Measurements from ENCODE around the gene BTBD17.
"Not testable (repeated sequence)": the region's sequence is repeated elsewhere in the genome, so short reads cannot be mapped to it uniquely, and the experiment has no call there.

BTBD17 gene, protein sequence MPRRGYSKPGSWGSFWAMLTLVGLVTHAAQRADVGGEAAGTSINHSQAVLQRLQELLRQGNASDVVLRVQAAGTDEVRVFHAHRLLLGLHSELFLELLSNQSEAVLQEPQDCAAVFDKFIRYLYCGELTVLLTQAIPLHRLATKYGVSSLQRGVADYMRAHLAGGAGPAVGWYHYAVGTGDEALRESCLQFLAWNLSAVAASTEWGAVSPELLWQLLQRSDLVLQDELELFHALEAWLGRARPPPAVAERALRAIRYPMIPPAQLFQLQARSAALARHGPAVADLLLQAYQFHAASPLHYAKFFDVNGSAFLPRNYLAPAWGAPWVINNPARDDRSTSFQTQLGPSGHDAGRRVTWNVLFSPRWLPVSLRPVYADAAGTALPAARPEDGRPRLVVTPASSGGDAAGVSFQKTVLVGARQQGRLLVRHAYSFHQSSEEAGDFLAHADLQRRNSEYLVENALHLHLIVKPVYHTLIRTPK

DNA sequence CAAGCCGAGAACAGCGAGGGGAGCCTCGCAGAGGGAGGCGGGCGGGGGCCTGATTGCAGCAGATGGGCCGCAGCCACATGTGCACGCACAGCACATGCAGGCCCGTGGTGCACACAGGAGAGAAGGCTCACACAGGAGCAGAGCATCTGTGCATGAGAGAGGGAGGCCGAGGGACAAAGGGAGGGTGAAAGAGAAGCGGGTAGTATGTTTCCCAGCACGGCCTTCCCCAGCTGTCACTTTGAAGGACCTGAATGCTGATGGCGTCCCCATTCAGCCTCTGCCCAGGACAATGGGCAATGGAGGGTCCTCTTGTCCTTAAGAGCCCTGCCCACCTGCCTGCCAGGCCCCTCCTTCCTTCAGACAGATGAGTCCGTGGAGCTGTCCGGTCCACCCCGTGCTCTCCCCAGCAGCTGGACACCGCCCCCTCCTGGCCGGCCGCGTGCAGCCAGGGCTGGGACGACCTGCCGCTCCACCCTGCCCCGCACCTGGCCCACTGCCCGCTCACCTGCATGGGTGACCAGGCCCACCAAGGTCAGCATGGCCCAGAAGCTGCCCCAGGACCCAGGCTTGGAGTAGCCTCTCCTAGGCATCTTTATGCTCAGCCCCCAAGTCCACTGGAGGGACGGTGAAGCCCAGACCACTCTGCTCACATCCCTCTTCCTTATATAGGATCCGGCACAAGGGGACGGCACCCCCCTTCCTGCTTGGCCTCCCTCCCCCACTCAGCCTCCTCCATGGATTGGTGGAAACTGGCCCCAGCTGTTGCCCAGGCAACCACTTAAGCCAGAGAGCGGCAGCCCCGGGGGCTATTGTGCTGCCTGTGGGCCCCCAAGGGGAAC, at the start of gene BTBD17:
BTBD17 (minus strand) TSS at position 639 of the 839 bp plus-strand sequence; CDS start at position 590, 49 bp downstream.
- DNase-seq: peak; percentile 37

DNA sequence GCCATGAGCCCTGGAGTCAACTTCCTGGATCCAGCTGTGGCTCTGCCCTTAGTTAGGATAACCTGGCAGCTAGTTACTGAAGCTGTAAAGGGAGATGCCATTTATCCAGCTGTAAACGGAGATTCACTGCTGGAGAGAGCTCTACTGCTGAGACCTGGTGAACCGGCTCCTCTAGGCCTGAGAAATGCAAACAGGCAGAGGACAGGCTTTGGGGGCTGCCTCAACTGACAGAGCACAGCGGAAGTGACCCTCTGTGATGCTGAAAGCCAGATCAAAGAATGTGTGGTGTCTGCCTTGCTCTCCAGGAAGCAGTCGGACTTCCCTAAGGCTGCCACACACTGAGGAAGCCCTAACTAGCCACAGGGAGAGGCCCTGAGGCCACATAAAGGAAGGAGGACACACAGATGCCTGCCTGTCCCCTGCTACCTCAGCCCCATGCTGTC, 48.4 kb upstream of the BTBD17 start:
- DNase-seq: no peak

DNA sequence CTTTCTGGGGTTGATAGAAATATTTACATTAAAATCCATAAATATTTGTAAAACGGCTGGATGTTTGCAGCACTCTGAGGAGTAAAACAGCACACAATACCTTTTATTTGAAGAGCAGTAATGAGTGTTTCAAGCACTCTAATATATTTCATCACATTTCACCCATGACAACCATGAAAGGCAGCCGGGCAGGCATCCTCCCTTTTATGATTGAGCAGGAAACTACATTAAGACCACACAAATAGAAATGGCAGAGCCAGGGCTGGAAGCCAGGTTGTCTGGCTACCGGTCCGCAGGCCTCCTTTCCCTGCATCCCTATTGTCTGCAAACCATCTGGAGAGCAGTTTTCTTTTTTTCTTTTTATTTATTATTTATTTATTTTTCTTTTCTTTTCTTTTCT, 47.1 kb upstream of the BTBD17 start:
- no peak for DNase-seq

DNA sequence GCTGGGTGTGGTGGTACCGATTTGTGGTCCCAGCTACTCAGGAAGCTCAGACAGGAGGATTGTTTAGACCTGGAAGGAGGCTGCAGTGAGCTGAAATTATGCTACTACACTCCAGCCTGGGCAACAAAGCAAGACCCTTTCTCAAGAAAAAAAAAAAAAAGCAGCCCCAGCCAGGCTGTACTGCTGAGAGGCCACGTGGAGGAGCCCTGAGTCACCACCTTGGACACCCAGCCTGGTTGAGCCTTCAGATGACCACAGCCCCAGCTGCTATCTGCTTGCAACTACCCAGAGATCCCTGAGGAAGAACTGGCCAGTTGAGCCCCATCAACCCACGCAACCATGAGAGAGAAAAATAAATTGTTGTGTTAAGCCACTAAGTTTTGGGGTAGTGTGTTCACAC, 46.6 kb upstream of the BTBD17 start:
- DNase-seq: peak; percentile 65

DNA sequence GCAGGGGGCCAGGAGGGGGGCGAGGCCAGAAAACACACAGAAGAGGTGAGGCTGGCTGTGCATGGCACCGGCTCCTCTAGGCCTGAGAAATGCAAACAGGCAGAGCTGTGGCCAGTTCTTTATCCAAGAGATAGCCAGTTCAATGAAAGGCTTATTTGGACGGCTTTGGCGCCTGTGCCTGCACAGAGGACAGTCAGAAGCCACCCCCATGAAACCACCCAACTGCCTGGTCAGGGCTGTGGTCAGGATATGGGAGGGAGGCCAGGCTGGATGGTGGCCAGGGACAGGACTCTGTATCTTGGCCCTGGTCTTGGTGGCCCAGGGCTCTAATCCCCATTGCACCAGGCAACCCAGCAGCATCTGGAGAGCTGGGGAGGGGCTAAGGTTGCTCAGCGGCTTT, 45.7 kb upstream of the BTBD17 start:
- DNase-seq: peak; percentile 14

DNA sequence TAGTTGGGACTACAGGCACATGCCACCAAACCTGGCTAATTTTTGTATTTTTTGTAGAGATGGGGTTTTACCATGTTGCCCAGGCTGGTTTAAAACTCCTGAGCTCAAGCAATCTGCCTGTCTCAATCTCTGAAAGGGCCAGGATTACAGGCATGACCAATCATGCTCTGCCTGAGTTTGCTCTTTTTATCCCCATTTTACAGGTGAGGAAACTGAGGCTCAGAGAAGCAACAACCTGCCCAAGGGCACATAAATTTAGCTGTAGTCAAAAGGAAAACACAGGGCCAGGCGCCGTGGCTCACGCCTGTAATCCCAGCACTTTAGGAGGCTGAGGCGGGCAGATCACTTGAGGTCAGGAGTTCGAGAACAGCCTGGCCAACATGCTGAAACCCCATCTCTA, 43.6 kb upstream of the BTBD17 start:
- not testable (repeated sequence) for DNase-seq

DNA sequence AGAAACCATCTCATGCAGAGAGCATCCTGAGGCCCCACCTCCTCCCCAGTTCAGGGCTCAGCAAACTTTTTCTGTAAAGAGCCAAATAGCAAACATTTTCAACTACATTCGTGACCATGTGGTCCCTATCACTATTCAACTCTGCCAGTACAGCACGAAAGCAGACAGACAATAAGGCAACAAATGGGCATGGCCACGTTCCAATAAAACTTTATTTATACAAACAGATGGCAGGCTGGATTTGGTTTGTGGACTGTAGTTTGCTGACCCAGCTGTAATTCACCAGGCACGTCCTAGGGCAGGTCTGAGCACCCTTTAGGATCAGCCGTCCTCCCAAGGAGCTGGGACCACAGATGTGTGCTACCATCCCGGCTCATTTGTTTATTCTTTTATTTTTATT, 43.1 kb upstream of the BTBD17 start:
- DNase-seq: no peak

DNA sequence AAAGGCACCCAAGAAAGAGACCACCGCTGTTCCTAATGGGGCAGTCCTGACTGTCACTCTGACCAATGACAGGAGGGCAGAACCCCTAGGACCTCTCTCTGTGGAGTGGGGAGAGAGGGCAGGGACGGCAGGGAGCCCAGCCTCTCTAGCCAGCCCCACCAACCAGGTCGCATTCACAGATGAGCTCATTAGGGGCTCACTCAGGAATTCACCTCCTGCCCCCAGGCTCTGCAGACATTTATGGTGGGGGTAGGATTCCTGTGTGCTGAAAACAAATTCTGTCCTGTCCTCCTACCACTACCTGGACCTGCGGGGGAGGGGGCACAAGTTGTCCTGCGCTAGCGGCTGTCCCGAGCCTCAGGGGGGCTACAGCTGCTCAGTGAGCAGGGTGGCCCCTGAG, 42.5 kb upstream of the BTBD17 start:
- no peak for DNase-seq

DNA sequence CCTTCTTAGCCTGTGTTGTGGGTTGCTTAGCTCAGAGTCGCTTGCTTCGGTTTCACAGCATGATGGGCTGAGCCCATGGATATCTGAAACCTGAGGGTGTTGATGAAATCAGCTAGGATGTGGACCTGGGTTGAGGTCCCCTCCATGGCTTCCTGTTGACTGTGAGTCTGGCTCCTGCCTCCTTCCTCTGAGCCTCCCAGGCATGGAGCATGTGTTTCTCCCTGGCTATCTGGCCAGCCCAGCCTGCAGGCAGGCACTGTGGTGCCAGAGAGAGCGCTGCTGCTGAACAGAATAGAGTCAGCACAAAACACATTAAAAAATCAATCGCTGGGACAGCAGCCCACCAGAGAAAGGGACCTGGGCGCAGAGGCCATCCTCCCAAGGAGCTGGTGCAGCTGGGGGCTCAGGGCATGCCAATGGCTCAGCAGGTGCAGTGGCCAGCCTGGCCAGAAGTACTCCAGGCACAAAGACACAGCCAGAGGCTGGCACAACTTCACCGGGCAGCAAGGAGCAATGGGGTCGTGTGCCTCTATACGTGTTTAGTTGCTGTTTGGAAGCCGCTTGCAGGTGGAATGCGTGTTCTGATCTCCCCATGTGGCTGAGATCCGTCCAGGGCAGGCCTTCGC, 42.0 kb upstream of the BTBD17 start:
- DNase-seq: no peak

DNA sequence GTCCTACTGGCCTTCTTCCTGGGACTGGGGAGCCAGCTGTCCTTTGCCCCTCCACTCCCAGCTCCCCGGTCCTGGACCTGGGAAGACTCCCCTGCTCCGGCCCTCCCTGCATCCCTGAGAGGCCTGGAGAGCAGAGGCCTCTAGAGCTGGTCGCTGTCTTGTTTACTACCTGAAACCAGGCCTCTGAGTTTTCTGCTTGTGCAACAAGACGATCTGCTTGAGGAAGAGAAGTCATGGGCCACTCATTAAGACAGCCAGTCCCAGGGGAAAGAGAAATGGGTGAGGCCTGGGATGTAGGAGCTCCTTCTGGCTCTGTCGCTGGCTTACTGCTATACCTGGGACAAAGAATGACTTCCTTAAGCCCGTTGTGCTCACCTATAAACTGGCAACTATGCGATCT, 40.4 kb upstream of the BTBD17 start:
- DNase-seq: no peak

DNA sequence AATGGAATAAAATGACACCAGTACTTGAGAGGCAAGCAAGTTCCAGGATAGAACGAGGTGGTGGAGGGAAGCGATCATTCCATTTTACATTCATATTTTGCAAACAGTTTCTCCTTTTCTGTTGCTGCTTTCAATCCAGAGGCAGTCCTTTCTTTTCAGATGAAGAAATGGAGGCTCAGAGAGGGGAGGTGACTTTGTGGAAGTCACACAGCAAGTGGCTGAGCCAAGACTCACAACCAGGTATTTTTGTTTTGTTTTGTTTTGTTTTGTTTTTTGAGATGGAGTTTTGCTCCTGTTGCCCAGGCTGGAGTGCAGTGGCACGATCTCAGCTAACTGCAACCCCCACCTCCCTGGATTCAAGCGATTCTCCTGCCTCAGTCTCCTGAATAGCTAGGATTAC, 34.9 kb upstream of the BTBD17 start:
- no peak for DNase-seq

DNA sequence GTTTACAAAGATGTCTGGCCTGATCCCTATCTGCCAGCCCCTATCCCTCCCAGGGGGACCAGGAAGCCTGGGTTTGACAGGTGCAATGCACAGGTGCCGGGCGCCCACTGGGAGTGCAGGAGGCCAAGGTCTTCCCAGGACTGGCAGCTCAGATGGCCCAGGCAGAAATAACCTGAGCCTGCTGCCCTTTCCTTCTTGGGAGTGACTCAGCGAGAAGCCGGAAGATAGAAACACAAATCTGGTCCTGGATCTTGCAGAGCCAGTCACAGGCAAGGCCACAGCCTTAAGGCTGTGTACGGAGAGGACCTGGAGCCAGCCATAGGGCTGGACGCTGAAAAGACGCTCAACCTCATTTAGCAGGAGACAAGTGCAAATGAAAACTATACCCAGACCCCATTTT, 33.3 kb upstream of the BTBD17 start:
- DNase-seq: no peak

DNA sequence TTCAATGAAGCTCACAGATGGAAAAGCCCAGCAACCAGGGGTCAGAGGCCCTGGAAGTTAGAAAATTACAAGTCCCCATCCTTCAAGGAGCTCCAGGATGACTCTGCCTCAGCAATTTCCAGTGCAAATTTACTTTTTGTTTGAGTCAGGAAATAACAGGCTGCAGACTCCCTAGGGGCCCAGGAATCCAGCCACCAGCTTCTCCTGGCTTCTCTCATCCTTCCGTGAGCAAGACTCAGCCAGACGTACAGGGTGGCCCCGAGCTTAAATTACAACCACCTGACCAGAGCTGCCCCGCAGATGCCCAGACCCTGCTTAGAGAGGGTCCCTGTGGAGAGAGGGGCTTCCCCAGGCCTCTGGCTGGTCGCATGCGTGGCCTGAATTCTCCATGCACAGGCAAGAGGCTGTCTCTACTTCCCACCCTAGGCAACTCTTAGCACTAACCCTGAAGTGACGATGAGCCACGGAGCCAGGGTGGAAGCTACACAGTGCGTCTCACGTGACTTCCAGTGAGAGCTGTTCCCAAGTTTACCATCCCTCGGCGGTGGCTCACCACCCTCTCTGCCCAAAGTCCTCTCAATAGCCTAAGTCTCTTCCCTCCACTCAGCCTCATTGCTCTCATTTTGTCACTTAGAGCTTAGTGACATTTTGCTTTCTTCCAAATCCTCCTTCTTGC, 32.7 kb upstream of the BTBD17 start:
- no peak for DNase-seq

DNA sequence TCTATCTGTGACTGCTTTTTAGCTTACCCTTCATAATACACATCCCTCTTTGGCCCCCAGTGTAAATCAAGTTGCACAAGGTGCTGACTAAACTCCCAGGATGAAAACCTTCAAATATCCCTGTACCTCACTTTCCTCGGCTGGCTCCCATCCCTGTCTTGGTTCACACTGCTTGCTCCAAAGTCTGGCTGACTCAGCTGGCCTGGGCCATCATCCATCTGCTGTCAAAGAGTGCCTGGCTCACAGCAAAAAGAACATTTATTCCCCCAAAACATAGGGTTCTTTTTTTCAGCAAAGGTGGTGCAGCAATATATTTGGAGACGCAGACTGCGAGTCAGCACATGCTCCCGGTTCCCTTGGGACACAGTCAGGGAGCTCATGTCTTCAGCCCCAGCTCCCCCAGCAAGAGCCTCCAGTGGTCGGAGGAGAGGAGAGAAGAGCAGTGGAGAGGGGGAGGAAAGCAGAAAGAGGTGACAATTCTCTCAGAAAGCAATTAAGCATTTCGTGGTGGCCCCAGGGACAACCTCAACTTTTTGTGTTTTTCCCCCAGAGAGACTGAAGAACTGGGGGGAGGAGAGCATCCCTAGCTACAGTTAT, 31.8 kb upstream of the BTBD17 start:
- DNase-seq: no peak

DNA sequence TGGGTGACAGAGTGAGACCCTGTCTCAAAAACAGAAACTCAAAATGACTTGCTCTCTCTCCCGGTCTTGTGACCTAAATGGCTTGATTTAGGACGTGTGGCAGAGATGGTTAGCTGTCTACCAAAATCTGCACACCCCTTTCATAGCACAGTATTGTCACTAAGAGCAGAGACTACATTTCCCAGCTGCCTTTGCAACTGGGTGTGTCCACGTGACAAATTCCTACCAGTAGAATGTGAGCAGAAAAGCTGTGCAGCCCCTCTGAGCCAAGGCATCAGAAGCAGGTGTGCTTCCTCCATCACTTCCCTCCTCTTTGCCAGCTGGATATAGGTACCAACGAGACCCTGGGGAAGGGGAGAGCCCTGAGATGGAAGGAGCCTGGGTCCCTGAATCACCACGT, 31.2 kb upstream of the BTBD17 start:
- DNase-seq: no peak

DNA sequence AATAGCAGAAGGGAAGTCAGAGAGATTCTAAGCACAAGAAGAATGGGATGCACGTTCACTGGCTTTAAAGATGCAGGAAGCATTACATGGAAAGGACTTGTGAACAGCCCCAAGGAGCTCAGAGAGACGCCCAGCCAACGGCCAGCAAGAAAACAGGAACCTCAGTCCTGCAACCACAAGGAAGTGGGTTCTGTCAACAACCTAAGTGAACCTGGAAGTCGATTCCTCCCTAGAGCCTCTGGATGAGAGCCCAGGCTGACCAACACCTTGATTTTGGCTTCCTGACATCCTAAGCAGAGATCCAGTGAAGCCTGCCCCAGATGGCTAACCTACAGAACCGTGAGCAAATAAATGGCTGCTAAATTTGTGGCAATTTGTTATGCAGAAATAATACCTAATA, 30.1 kb upstream of the BTBD17 start:
- DNase-seq: no peak

DNA sequence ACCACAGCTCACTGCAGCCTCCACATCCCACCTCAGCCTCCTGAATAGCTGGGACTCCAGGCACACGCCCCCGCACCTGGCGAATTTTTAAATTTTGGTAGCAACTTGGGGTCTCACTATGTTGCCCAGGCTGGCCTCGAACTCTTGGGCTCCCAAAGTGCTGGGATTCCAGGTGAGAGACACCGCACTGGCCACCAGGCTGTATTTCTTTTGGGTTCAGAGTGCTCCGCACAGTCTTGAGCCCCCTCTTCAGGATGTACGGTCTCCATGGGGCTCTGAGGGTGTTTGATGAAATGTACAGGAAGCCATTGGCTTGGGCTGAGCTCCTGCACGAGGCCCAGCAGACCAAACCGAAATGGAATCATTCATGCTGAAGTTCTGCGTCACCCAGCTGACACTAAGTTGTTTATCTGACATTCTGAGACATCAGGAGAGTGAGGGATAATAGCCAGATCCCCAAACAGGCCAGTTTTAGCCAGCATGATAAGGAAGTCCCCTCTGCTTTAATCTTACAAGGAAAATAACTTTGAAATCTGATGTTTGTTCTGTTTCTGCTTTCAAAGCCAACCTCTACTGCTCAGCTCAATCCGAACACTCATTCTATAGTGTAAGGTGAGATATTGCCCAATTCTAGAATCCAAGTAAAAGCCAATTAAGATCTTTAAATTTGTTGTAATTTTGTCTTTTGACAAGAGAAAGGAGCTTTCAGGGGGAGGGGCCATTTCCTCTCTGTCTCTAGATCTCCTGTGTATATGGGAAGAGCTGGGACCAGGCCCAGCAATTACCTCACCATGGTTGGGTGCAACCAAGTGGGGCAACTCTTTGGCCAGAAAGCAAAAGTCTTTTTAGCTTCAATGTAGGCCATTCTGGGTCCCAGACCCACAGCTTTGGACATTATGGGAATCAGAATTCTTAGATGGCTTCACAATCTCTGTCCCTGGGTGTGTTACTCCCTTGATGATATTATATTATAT, 29.3 kb upstream of the BTBD17 start:
- no peak for DNase-seq

DNA sequence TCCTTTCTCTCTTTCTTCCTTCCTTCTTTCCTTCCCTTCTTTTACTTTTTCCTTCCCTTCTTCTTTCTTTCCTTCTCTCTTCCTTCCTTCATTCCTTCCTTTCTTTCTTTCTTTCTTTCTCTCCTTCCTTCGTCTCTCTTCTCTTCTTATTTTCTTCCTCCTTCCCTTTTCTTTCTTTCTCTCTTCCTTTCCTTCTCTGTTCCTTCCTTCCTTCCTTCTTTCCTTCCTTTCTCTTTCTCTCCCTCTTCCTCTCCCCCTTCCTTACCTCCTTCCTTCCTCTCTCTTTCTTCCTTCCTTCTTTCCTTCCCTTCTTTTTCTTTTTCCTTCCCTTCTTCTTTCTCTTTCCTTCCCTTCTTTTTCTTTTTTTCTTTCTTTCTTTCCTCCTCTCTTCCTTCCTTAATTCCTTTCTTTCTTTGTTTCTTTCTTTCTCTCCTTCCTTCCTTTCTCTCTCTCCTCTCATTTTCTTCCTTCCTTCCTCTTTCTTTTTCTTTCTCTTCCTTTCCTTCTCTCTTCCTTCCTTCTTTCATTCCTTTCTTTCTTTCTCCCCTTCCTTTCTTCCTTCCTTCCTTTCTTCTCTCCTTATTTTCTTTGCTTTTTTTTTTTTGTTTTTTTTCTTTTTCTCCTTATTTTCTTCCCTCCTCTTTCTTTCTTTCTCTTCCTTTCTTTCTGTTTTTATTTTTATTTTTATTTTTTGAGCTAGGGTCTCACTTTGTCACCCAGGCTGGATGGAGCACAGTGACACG, 28.4 kb upstream of the BTBD17 start:
- DNase-seq: no peak

DNA sequence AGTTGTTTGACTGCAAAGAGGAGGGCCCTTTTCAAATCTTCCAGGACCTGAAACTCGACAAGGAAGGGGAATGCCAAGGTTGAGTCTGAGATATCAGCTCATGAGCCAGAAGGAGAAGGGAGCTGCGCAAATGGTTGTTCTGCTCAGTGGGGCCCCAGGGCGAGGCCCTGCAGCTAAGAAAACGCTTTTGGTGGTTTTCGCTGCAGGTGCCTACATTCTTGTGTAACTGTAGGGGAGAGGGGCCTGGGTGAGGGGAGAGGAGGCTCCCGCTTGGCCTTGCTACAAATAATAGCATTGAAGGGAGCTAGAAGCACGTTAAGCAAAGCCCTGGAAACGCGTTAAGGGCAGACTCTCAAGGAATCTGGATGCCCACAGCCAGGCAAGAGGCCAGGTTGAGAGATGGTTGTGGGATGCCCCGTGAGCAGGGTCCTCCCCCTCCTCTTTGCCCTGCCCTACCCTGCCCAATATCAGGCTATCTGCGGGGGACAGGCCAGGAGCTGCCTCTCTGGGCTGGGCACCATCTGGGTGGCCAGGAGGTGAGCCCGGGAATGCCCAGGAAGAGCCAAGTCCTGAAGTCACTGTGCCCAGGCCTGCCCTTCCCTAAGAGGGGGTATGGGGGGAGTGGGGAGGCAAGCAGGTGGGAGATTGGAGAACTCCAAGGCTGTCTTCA, 27.6 kb upstream of the BTBD17 start:
- DNase-seq: no peak

Data from OCI-M1 (cell line).